IMR-90 (cell line): Measurements from ENCODE around the gene NAXE. TPM values are rescaled to one million over a fixed set of nuclear protein-coding genes. Genes with fewer than 3 reads are reported as not detected.

Experiments
- ATAC-seq: fragments of 200-7000 bp; cut with Tn5 transposase; 2 replicates; pipeline ENCODE4 v1.9.1; 2020; ENCODE audit warnings: low read depth, mild to moderate bottlenecking, moderate library complexity
- BruUV-seq: library from RNA; stranded (reverse); fragments of 400-500 nt; replicated peaks from 2 replicates; lab custom pipeline; 2021; lab: Mats Ljungman, UMichigan
- CTCF ChIA-PET: fragments of 300-600 bp; formaldehyde crosslinking; extraction: SDS; loops from one replicate; lab custom pipeline; 2021; ENCODE audit warnings: antibody characterized with exemption; lab: Yijun Ruan, JAX
- POLR2A ChIA-PET: fragments of 300-600 bp; sonication (Branson Sonifier 250); formaldehyde crosslinking; loops from one replicate; lab custom pipeline; 2022; ENCODE audit warnings: antibody characterized with exemption; ENCODE audit not compliant: unreplicated experiment; lab: Charles Lee
- DNase-seq: peaks from one replicate; pipeline ENCODE4 v3.0.0; 2013
- H2AFZ ChIP-seq: replicated peaks from 2 replicates; pipeline ENCODE3; 2013; ENCODE audit warnings: low read length, mild to moderate bottlenecking; ENCODE audit not compliant: poor library complexity
- H2AK5ac ChIP-seq: 2 replicates; pipeline ENCODE4 v1.6.1; 2013; ENCODE audit warnings: low read depth, low read length, inconsistent platforms
- H2AK9ac ChIP-seq: replicated peaks from 2 replicates; pipeline ENCODE3; 2013; ENCODE audit warnings: mild to moderate bottlenecking, low read depth, low read length, moderate library complexity; ENCODE audit not compliant: poor library complexity
- H2BK120ac ChIP-seq: 2 replicates; pipeline ENCODE4 v1.6.1; 2013; ENCODE audit warnings: low read depth, low read length, inconsistent platforms
- H2BK15ac ChIP-seq: 3 replicates; pipeline ENCODE4 v1.6.1; 2013; ENCODE audit warnings: low read depth, low read length, inconsistent platforms
- H2BK20ac ChIP-seq: 2 replicates; pipeline ENCODE4 v1.6.1; 2013; ENCODE audit warnings: low read depth, mild to moderate bottlenecking, inconsistent platforms, low read length, moderate library complexity
- H2BK5ac ChIP-seq: 2 replicates; pipeline ENCODE4 v1.6.1; 2013; ENCODE audit warnings: mild to moderate bottlenecking, low read depth, low read length, inconsistent platforms; ENCODE audit not compliant: poor library complexity, severe bottlenecking
- H3K14ac ChIP-seq: replicated peaks from 2 replicates; pipeline ENCODE4 v1.6.1; 2013; ENCODE audit warnings: low read depth, low read length, inconsistent platforms
- H3K18ac ChIP-seq: 2 replicates; pipeline ENCODE4 v1.6.1; 2013; ENCODE audit warnings: low read depth, low read length, control low read depth
- H3K23ac ChIP-seq: 2 replicates; pipeline ENCODE4 v1.6.1; 2013; ENCODE audit warnings: low read depth, low read length, inconsistent platforms
- H3K27ac ChIP-seq: 2 replicates; pipeline ENCODE4 v1.5.1; 2013; ENCODE audit warnings: mild to moderate bottlenecking, control low read depth, low read length; ENCODE audit not compliant: insufficient read depth
- H3K27me3 ChIP-seq: 2 replicates; pipeline ENCODE4 v1.6.1; 2013; ENCODE audit warnings: low read length; ENCODE audit not compliant: control insufficient read depth, insufficient read depth
- H3K36me3 ChIP-seq: 2 replicates; pipeline ENCODE4 v1.6.1; 2013; ENCODE audit warnings: low read length, mixed read lengths; ENCODE audit not compliant: control insufficient read depth, insufficient read depth
- H3K4ac ChIP-seq: 2 replicates; pipeline ENCODE4 v1.6.1; 2013; ENCODE audit warnings: low read depth, low read length, inconsistent platforms
- H3K4me1 ChIP-seq: 2 replicates; pipeline ENCODE4 v1.6.1; 2013; ENCODE audit warnings: low read length, mixed read lengths; ENCODE audit not compliant: control insufficient read depth, insufficient read depth
- H3K4me2 ChIP-seq: 2 replicates; pipeline ENCODE4 v1.6.1; 2013; ENCODE audit warnings: low read depth, mild to moderate bottlenecking, control low read depth, low read length, moderate library complexity
- H3K4me3 ChIP-seq: 2 replicates; pipeline ENCODE4 v1.5.1; 2013; ENCODE audit warnings: low read depth, mild to moderate bottlenecking, control low read depth, low read length, moderate library complexity; ENCODE audit not compliant: insufficient read depth
- H3K56ac ChIP-seq: 2 replicates; pipeline ENCODE4 v1.6.1; 2013; ENCODE audit warnings: low read length, inconsistent platforms; ENCODE audit not compliant: insufficient read depth; ENCODE audit errors: extremely low read depth
- H3K79me1 ChIP-seq, 2 experiments: 2 replicates each; pipeline ENCODE4 v1.6.1; 2013; ENCODE audit warnings: low read length in 2 of 2, inconsistent platforms in 1 of 2, low read depth in 1 of 2
- H3K9ac ChIP-seq: 2 replicates; pipeline ENCODE4 v1.6.1; 2013; ENCODE audit warnings: low read depth, low read length, control low read depth
- H3K9me1 ChIP-seq: 2 replicates; pipeline ENCODE4 v1.6.1; 2013; ENCODE audit warnings: low read length, inconsistent platforms; ENCODE audit not compliant: insufficient read depth
- H3K9me3 ChIP-seq: 2 replicates; pipeline ENCODE4 v1.6.1; 2013; ENCODE audit warnings: low read length; ENCODE audit not compliant: control insufficient read depth, insufficient read depth
- H4K20me1 ChIP-seq: 2 replicates; pipeline ENCODE4 v1.6.1; 2013; ENCODE audit warnings: low read length, inconsistent platforms; ENCODE audit not compliant: insufficient read depth
- H4K5ac ChIP-seq: 2 replicates; pipeline ENCODE4 v1.6.1; 2013; ENCODE audit warnings: mild to moderate bottlenecking, low read depth, low read length, control low read depth
- H4K8ac ChIP-seq, 2 experiments: 2 replicates each; pipeline ENCODE4 v1.6.1; 2013; ENCODE audit warnings: low read depth in 2 of 2, low read length in 2 of 2, control low read depth in 1 of 2, inconsistent platforms in 1 of 2
- H4K91ac ChIP-seq: 2 replicates; pipeline ENCODE4 v1.6.1; 2013; ENCODE audit warnings: low read depth, low read length, inconsistent platforms; ENCODE audit not compliant: insufficient read depth
- CTCF ChIP-seq: conservative IDR thresholded peaks from 2 replicates; pipeline ENCODE4 v1.5.1; 2012; ENCODE audit warnings: mild to moderate bottlenecking, low read depth, low read length, improper control_type of control experiment
- MAFK ChIP-seq: IDR thresholded peaks from 2 replicates; pipeline ENCODE4 v1.6.1; 2012; ENCODE audit warnings: low read depth, low read length, improper control_type of control experiment
- MAZ ChIP-seq: IDR thresholded peaks from 2 replicates; pipeline ENCODE4 v1.6.1; 2012; ENCODE audit warnings: low read depth, mild to moderate bottlenecking, low read length, improper control_type of control experiment, moderate library complexity, borderline replicate concordance
- MXI1 ChIP-seq: IDR thresholded peaks from 2 replicates; pipeline ENCODE4 v1.6.1; 2012; ENCODE audit warnings: low read depth, mild to moderate bottlenecking, low read length, moderate library complexity, borderline replicate concordance
- RAD21 ChIP-seq: IDR thresholded peaks from 2 replicates; pipeline ENCODE4 v1.6.1; 2012; ENCODE audit warnings: low read length, improper control_type of control experiment
- RCOR1 ChIP-seq: IDR thresholded peaks from 2 replicates; pipeline ENCODE4 v1.6.1; 2012; ENCODE audit warnings: mild to moderate bottlenecking, low read length, improper control_type of control experiment; ENCODE audit not compliant: insufficient replicate concordance
- WGBS, 2 experiments: methylation state at CpG; one replicate each; pipeline versions ENCODE4 v1.1.5 to v1.1.7; 2013; ENCODE audit warnings: missing lambda C conversion rate in 2 of 2; ENCODE audit not compliant: insufficient read length in 1 of 2; ENCODE audit errors: extremely low coverage in 2 of 2; 5-methylcytosine and 5-hydroxymethylcytosine counted together
- dilution Hi-C: fragments of 300-500 bp; cut with HindIII; formaldehyde crosslinking; loops from one replicate; pipeline ENCODE4 v1.14.3; 2018; ENCODE audit warnings: low sequenced_read_pairs; ENCODE audit not compliant: unreplicated experiment
- in situ Hi-C: fragments of 300-500 bp; cut with MboI; formaldehyde crosslinking; loops from 3 replicates; pipeline ENCODE4 v1.14.3; 2019; ENCODE audit warnings: low sequenced_read_pairs, inconsistent platforms, mixed read lengths
- intact Hi-C: fragments of 100-400 bp; cut with micrococcal nuclease; formaldehyde crosslinking; loops from 2 replicates; pipeline ENCODE4 v1.10.0; 2022
- polyA plus RNA-seq, 3 experiments: library from polyadenylated mRNA; depleted of rRNA; stranded (reverse); fragments of >200 nt; gene quantifications; 2 replicates each; pipeline ENCODE4 v1.2.3, GENCODE V29; 2012; ENCODE audit warnings: low replicate concordance in 1 of 3
- total RNA-seq: library from RNA; depleted of rRNA; stranded (reverse); fragments of >200 nt; gene quantifications from 2 replicates; pipeline ENCODE4 v1.2.3, GENCODE V29; 2012

The NAXE gene
- total and polyA plus RNA-seq, 2 of the 4 experiments (the other 2 are of a cell fraction), result 61.0 to 74.2 TPM

- Histone ChIP-seq H4K91ac (no peak overlapping the region), H2BK120ac (no peak overlapping the region), H3K4me1 (no peaks in the 10 kb centered on the region), H2BK15ac (no peak overlapping the region), H2AK5ac (no peak overlapping the region), H3K9ac (no peak overlapping the region), H3K4me2 (no peak overlapping the region), H3K79me1 (peaks cover 0 to 2% of the 10 kb centered on the region in 2 experiments; a peak in 1 of 4 replicates), H4K20me1 (no peaks in the 10 kb centered on the region), H3K9me3 (no peaks in the 10 kb centered on the region), H3K23ac (no peak overlapping the region), H3K36me3 (no peaks in the 10 kb centered on the region), H3K4ac (no peak overlapping the region), H3K9me1 (peaks cover 3% of the 10 kb centered on the region; the same call in 1 of the 2 replicates), H3K27me3 (peaks cover 15% of the 10 kb centered on the region), H2AK9ac (no peak overlapping the region), H3K56ac (no peak overlapping the region), H2BK5ac (no peak overlapping the region), H3K14ac (no peak overlapping the region), H3K27ac (no peak overlapping the region), H2AFZ (no peak overlapping the region), H4K5ac (no peak overlapping the region), H4K8ac (no peak overlapping the region), H3K4me3 (no peak overlapping the region), H3K18ac (no peak overlapping the region), H2BK20ac (no peak overlapping the region)
- TF ChIP-seq MAFK, result no peak
- TF ChIP-seq CTCF, result no peak
- no peak for TF ChIP-seq MAZ
- no peak for TF ChIP-seq RAD21
- TF ChIP-seq MXI1, result no peak
- no peak for TF ChIP-seq RCOR1
- ATAC-seq (no peak), DNase-seq (no peak)
- dilution Hi-C loops (no loop called here), intact Hi-C loops (no loop called here), in situ Hi-C loops (no loop called here)
- WGBS, 2 experiments, result 86% methylated on average over 1 of the region's 4 CpGs; no CpG with 5 or more reads in 1 of the 2 experiments
- no TSS peak for BruUV-seq
- CTCF ChIA-PET, result no interaction called here
- POLR2A ChIA-PET, result no interaction called here
Observed at GRCh38 chr1:156586323-156586722, 5.3 kb upstream of the NAXE start.
